GM12892 (cell line): Measurements from ENCODE around the gene MEGF9.

ENCODE experiments used
- DNase-seq: peaks from one replicate; pipeline ENCODE4 v3.0.0; 2011; ENCODE audit not compliant: insufficient read length
- FAIRE-seq: peaks from 2 replicates; lab custom pipeline; 2011; peaks lifted over from hg19 to GRCh38; lab: Jason Lieb, UNC
- POLR2A ChIP-seq: IDR thresholded peaks from 2 replicates; pipeline ENCODE4 v1.6.1; 2011; ENCODE audit warnings: low read depth, low read length, control low read depth
- POLR2AphosphoS5 ChIP-seq: IDR thresholded peaks from 2 replicates; pipeline ENCODE4 v1.6.1; 2011; ENCODE audit warnings: low read depth, low read length, control low read depth
- TAF1 ChIP-seq: IDR thresholded peaks from 2 replicates; pipeline ENCODE4 v1.6.1; 2011; ENCODE audit warnings: low read depth, mild to moderate bottlenecking, control low read depth, low read length, borderline replicate concordance

The MEGF9 gene

GRCh38 chr9:120571443-120572257 lies 142.6 kb downstream of the MEGF9 start:
- DNase-seq (no peak), FAIRE-seq (no peak)
- no peak for TF ChIP-seq POLR2AphosphoS5
- no peak for TF ChIP-seq TAF1
- TF ChIP-seq POLR2A, result no peak

- TF ChIP-seq POLR2AphosphoS5, result no peak
- no peak for TF ChIP-seq TAF1
- TF ChIP-seq POLR2A, result no peak
- FAIRE-seq, result no peak
- no peak for DNase-seq
Measured at GRCh38 chr9:120570296-120570695, 144.0 kb downstream of the MEGF9 start.

GRCh38 chr9:120569556-120569955 lies 144.7 kb downstream of the MEGF9 start:
- FAIRE-seq (no peak), DNase-seq (no peak)
- TF ChIP-seq POLR2A (no peak), POLR2AphosphoS5 (no peak), TAF1 (no peak)

GRCh38 chr9:120568816-120569215 lies 145.5 kb downstream of the MEGF9 start:
- DNase-seq, result no peak
- no peak for FAIRE-seq
- TF ChIP-seq POLR2AphosphoS5 (no peak), TAF1 (no peak), POLR2A (no peak)

- no peak for TF ChIP-seq TAF1
- TF ChIP-seq POLR2AphosphoS5, result no peak
- no peak for TF ChIP-seq POLR2A
- DNase-seq (no peak), FAIRE-seq (no peak)
Measured at GRCh38 chr9:120567874-120568273, 146.4 kb downstream of the MEGF9 start.

- TF ChIP-seq POLR2AphosphoS5, result no peak
- DNase-seq, result no peak
- no peak for FAIRE-seq
Measured at GRCh38 chr9:120567081-120567480, 147.2 kb downstream of the MEGF9 start.

GRCh38 chr9:120564589-120564988 lies 149.7 kb downstream of the MEGF9 start:
- no peak for TF ChIP-seq POLR2A
- no peak for TF ChIP-seq TAF1
- no peak for TF ChIP-seq POLR2AphosphoS5
- no peak for DNase-seq
- FAIRE-seq, result no peak

- FAIRE-seq (no peak), DNase-seq (no peak)
- TF ChIP-seq TAF1, result no peak
- no peak for TF ChIP-seq POLR2AphosphoS5
- no peak for TF ChIP-seq POLR2A
Measured at GRCh38 chr9:120562861-120563443, 151.3 kb downstream of the MEGF9 start.

GRCh38 chr9:120561709-120562108 lies 152.6 kb downstream of the MEGF9 start:
- DNase-seq (no peak), FAIRE-seq (no peak)
- TF ChIP-seq POLR2AphosphoS5, result no peak
- TF ChIP-seq TAF1, result no peak
- TF ChIP-seq POLR2A, result no peak

GRCh38 chr9:120559546-120559945 lies 154.7 kb downstream of the MEGF9 start:
- DNase-seq (no peak), FAIRE-seq (no peak)
- TF ChIP-seq POLR2AphosphoS5 (no peak), POLR2A (no peak), TAF1 (no peak)

GRCh38 chr9:120558454-120558853 lies 155.8 kb downstream of the MEGF9 start:
- TF ChIP-seq POLR2AphosphoS5 (no peak), TAF1 (no peak), POLR2A (no peak)
- DNase-seq (no peak), FAIRE-seq (no peak)

- TF ChIP-seq POLR2AphosphoS5, result no peak
- TF ChIP-seq POLR2A, result no peak
- no peak for TF ChIP-seq TAF1
- FAIRE-seq (no peak), DNase-seq (no peak)
Measured at GRCh38 chr9:120557205-120557604, 157.1 kb downstream of the MEGF9 start.
